CD4-positive, CD25-positive, alpha-beta regulatory T cell (primary cell): Measurements from ENCODE around the gene IL36A. TPM values are rescaled to one million over a fixed set of nuclear protein-coding genes. Genes with fewer than 3 reads are reported as not detected.
A peak's percentile ranks its signal among the peaks of the same experiment; 100 is the strongest.

Experiments
- ATAC-seq, 2 donors: fragments of 150-1000 bp; cut with Tn5 transposase; one replicate each; pipeline ENCODE4 v1.10.0; 2021; ENCODE audit warnings: low read depth in 2 of 2, moderate number of reproducible peaks in 2 of 2, moderate library complexity in 1 of 2
- DNase-seq, 3 donors: peaks; one replicate each; pipeline versions ENCODE4 v3.0.0 to v3.0.0-alpha.2; 2012 to 2022; ENCODE audit warnings: mixed read lengths in 1 of 3
- H3K27ac ChIP-seq: one replicate; pipeline ENCODE4 v1.7.0; 2013; ENCODE audit warnings: mild to moderate bottlenecking, low read length; ENCODE audit not compliant: insufficient read depth, poor library complexity, severe bottlenecking
- H3K27me3 ChIP-seq: one replicate; pipeline ENCODE4 v1.7.0; 2013; ENCODE audit warnings: low read length; ENCODE audit not compliant: control insufficient read depth, insufficient read depth
- H3K36me3 ChIP-seq: one replicate; pipeline ENCODE4 v1.7.0; 2013; ENCODE audit warnings: mild to moderate bottlenecking, low read length, moderate library complexity; ENCODE audit not compliant: control insufficient read depth, insufficient read depth
- H3K4me1 ChIP-seq: 2 replicates; pipeline ENCODE4 v1.7.0; 2013; ENCODE audit warnings: mild to moderate bottlenecking, low read length; ENCODE audit not compliant: insufficient read depth, control insufficient read depth, poor library complexity, severe bottlenecking
- H3K4me3 ChIP-seq: one replicate; pipeline ENCODE4 v1.7.0; 2013; ENCODE audit warnings: low read depth, mild to moderate bottlenecking, low read length, moderate library complexity
- H3K9me3 ChIP-seq, 2 experiments: 1 replicate in 1 of 2; 2 replicates in 1 of 2; pipeline ENCODE4 v1.7.0; 2013; ENCODE audit warnings: low read length in 2 of 2, mild to moderate bottlenecking in 1 of 2, moderate library complexity in 1 of 2; ENCODE audit not compliant: control insufficient read depth in 2 of 2
- H3K27ac Mint-ChIP-seq, 3 donors: one replicate each; pipeline ENCODE4 v1.8.0; 2020 to 2022; ENCODE audit warnings: mild to moderate bottlenecking in 3 of 3, mixed read lengths in 3 of 3, moderate library complexity in 2 of 3
- H3K27me3 Mint-ChIP-seq: one replicate; pipeline ENCODE4 v1.8.0; 2022; ENCODE audit warnings: mild to moderate bottlenecking, mixed read lengths
- H3K36me3 Mint-ChIP-seq: one replicate; pipeline ENCODE4 v1.8.0; 2020; ENCODE audit warnings: mixed read lengths
- H3K4me1 Mint-ChIP-seq, 4 donors: one replicate each; pipeline ENCODE4 v1.8.0; 2020 to 2022; ENCODE audit warnings: mixed read lengths in 4 of 4, mild to moderate bottlenecking in 1 of 4
- H3K4me3 Mint-ChIP-seq, 4 donors: one replicate each; pipeline ENCODE4 v1.8.0; 2020 to 2022; ENCODE audit warnings: mild to moderate bottlenecking in 4 of 4, mixed read lengths in 4 of 4, moderate library complexity in 3 of 4
- H3K9me3 Mint-ChIP-seq, 7 donors: one replicate each; pipeline ENCODE4 v1.8.0; 2020 to 2022; ENCODE audit warnings: mixed read lengths in 7 of 7, mild to moderate bottlenecking in 3 of 7, moderate library complexity in 2 of 7
- polyA plus RNA-seq, 4 donors: library from polyadenylated mRNA; unstranded; fragments of 300-500 nt; fragmentation: Illumina TruSeq; gene quantifications; one replicate each; pipeline ENCODE4 v1.2.3, GENCODE V29; 2021
- total RNA-seq: library from RNA; stranded (reverse); gene quantifications from one replicate; pipeline ENCODE4 v1.2.3, GENCODE V29; 2022

The IL36A gene
- total and polyA plus RNA-seq, 5 donors from 2014 or later, result 0.38 to 0.42 (median 0.42) TPM; not detected in 2

GRCh38 chr2:113050921-113051895 is 45.9 kb downstream of the IL36A start:
- peaks cover 4% of the 10 kb centered on the region for H3K27me3 ChIP-seq
- ATAC-seq (no peak), DNase-seq (no peak)
- no peaks in the 10 kb centered on the region for H3K4me1 Mint-ChIP-seq
- H3K4me1 ChIP-seq, result no peaks in the 10 kb centered on the region
- H3K9me3 Mint-ChIP-seq, result peaks cover 0 to 20% (median 3%) of the 10 kb centered on the region in 7 donors
- H3K4me3 ChIP-seq, result no peak overlapping the region
- peaks cover under 1% of the 10 kb centered on the region for H3K36me3 Mint-ChIP-seq
- H3K4me3 Mint-ChIP-seq, result no peak overlapping the region
- H3K27ac ChIP-seq, result no peak overlapping the region
- peaks cover 34% of the 10 kb centered on the region for H3K27me3 Mint-ChIP-seq
- no peak overlapping the region for H3K27ac Mint-ChIP-seq
- H3K9me3 ChIP-seq, result peaks cover 4 to 5% of the 10 kb centered on the region in 2 experiments
- no peaks in the 10 kb centered on the region for H3K36me3 ChIP-seq

- Histone ChIP-seq H3K4me1 (no peaks in the 10 kb centered on the region), H3K27me3 (peaks cover under 1% of the 10 kb centered on the region), H3K27ac (no peak within 1 kb of the TSS), H3K4me3 (no peak within 1 kb of the TSS), H3K36me3 (no peaks in the 10 kb centered on the region), H3K9me3 (peaks cover 4 to 5% of the 10 kb centered on the region in 2 experiments)
- Mint-ChIP-seq H3K27me3 (peaks cover 24% of the 10 kb centered on the region), H3K9me3 (peaks cover 0 to 22% (median 3%) of the 10 kb centered on the region in 7 donors), H3K4me3 (peak within 1 kb of the TSS in 1 of 4 donors; percentile 89), H3K36me3 (peaks cover 3% of the 10 kb centered on the region), H3K27ac (peak within 1 kb of the TSS in 1 of 3 donors; percentile 85), H3K4me1 (no peaks in the 10 kb centered on the region)
- ATAC-seq (no peak), DNase-seq (no peak)
Observed at GRCh38 chr2:113052396-113052917, 47.2 kb downstream of the IL36A start, which contains the start of gene IL36B. Gene IL36B (minus strand): TSS chr2:113052867.

GRCh38 chr2:113053666-113054065 is 48.4 kb downstream of the IL36A start:
- Mint-ChIP-seq H3K9me3 (peaks cover 0 to 22% (median 2%) of the 10 kb centered on the region in 7 donors), H3K27me3 (peaks cover 19% of the 10 kb centered on the region)
- no peak for ATAC-seq

GRCh38 chr2:113054066-113054465 is 48.8 kb downstream of the IL36A start:
- peaks cover 3% of the 10 kb centered on the region for H3K36me3 Mint-ChIP-seq
- no peak overlapping the region for H3K4me3 Mint-ChIP-seq
- peaks cover 16% of the 10 kb centered on the region for H3K27me3 Mint-ChIP-seq
- no peak for ATAC-seq
- Histone ChIP-seq H3K4me3 (no peak overlapping the region), H3K4me1 (no peaks in the 10 kb centered on the region), H3K36me3 (no peaks in the 10 kb centered on the region), H3K9me3 (peaks cover 4 to 5% of the 10 kb centered on the region in 2 experiments), H3K27ac (no peak overlapping the region), H3K27me3 (no peaks in the 10 kb centered on the region)
- peaks cover 0 to 22% (median 2%) of the 10 kb centered on the region in 7 donors for H3K9me3 Mint-ChIP-seq
- H3K4me1 Mint-ChIP-seq, result no peaks in the 10 kb centered on the region
- no peak for DNase-seq
- H3K27ac Mint-ChIP-seq, result no peak overlapping the region

More at GRCh38 chr2:113053666-113054065, 48.4 kb downstream of the IL36A start:
- H3K4me3 ChIP-seq, result no peak overlapping the region
- no peaks in the 10 kb centered on the region for H3K36me3 ChIP-seq
- Mint-ChIP-seq H3K4me3 (peak overlapping the region in 1 of 4 donors; percentile 89), H3K36me3 (peaks cover 3% of the 10 kb centered on the region), H3K4me1 (no peaks in the 10 kb centered on the region), H3K27ac (no peak overlapping the region)
- H3K4me1 ChIP-seq, result no peaks in the 10 kb centered on the region
- no peak for DNase-seq
- no peak overlapping the region for H3K27ac ChIP-seq
- H3K9me3 ChIP-seq, result peaks cover 4 to 5% of the 10 kb centered on the region in 2 experiments
- no peaks in the 10 kb centered on the region for H3K27me3 ChIP-seq

- H3K27ac Mint-ChIP-seq, result no peak overlapping the region
- peaks cover 0 to 3% (median 0%) of the 10 kb centered on the region in 4 donors for H3K4me1 Mint-ChIP-seq
- no peak overlapping the region for H3K27ac ChIP-seq
- no peaks in the 10 kb centered on the region for H3K27me3 ChIP-seq
- H3K4me3 ChIP-seq, result no peak overlapping the region
- peaks cover 3% of the 10 kb centered on the region for H3K36me3 Mint-ChIP-seq
- H3K27me3 Mint-ChIP-seq, result peaks cover 9% of the 10 kb centered on the region
- ATAC-seq (no peak), DNase-seq (no peak)
- no peaks in the 10 kb centered on the region for H3K36me3 ChIP-seq
- H3K9me3 Mint-ChIP-seq, result peaks cover 0 to 22% (median 2%) of the 10 kb centered on the region in 7 donors
- H3K9me3 ChIP-seq, result peaks cover 4 to 5% of the 10 kb centered on the region in 2 experiments
- H3K4me1 ChIP-seq, result no peaks in the 10 kb centered on the region
- no peak overlapping the region for H3K4me3 Mint-ChIP-seq
Observed at GRCh38 chr2:113056521-113056920, 51.3 kb downstream of the IL36A start.

- Mint-ChIP-seq H3K4me3 (no peak overlapping the region), H3K27ac (no peak overlapping the region), H3K36me3 (peaks cover 3% of the 10 kb centered on the region), H3K4me1 (peaks cover 0 to 4% (median 0%) of the 10 kb centered on the region in 4 donors), H3K27me3 (peaks cover 9% of the 10 kb centered on the region), H3K9me3 (peaks cover 0 to 22% (median 2%) of the 10 kb centered on the region in 7 donors)
- Histone ChIP-seq H3K27ac (no peak overlapping the region), H3K4me1 (no peaks in the 10 kb centered on the region), H3K4me3 (no peak overlapping the region), H3K27me3 (no peaks in the 10 kb centered on the region), H3K9me3 (peaks cover 4 to 5% of the 10 kb centered on the region in 2 experiments), H3K36me3 (no peaks in the 10 kb centered on the region)
- no peak for DNase-seq
- ATAC-seq, result no peak
Observed at GRCh38 chr2:113057117-113057516, 51.9 kb downstream of the IL36A start.
